ENCODE results near the gene MON1A.

MON1A gene

DNA sequence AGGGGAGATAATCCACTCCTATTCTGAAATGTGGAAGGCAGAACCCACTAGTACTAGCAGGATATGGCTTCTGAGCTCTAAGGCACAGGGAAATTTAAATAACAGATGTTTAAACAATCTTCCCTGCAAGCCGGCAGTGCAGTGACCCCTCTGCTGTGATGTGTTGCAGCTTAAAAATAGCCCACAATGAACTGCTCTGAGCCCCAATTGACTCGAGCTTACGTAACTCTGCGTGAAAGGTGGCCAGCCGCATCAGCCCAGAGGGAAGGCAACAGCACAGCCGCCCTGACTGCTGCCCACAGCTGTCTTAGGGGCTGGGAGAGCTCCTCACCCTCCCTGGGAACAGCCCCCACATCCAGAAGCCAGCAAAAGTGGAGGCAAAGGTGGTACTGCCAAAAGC lies 47.4 kb downstream of the MON1A start:
- no peak for DNase-seq

DNA sequence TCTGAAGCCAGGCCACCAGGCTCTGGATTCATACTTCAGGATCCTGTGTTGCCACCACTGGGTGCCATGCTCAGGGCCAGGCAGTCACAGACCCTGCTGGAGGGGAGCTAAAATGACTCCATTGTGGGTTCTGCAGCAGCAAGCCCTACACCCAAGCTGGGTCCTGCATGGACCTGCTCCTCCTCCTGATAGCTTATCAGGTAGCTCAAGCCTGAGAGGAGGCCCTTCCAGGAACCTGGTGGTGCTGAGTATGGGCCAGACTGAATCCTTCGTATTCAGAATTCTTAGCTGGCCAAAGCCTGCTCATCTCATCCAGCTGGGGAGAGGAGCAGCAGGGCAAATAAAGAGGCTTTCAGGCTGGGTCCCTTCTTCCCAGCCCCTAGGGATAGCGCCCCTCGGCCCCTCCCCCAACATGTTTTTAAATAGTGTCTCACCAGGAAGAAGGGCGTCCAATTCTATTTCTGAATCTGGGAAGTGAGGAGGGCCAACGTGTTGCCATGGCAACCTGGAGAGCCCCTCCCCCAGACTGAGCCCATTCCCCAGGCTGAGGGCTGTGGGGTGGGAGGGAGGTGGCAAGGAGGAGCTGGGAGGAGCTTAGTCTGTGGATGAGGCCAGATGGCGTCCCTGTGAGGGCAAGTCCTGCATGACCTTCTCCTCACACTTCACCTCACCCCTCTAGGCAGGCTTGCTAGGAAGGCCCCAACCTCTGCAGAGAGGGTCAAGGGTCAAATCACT lies 48.9 kb downstream of the MON1A start:
- DNase-seq, result no peak

DNA sequence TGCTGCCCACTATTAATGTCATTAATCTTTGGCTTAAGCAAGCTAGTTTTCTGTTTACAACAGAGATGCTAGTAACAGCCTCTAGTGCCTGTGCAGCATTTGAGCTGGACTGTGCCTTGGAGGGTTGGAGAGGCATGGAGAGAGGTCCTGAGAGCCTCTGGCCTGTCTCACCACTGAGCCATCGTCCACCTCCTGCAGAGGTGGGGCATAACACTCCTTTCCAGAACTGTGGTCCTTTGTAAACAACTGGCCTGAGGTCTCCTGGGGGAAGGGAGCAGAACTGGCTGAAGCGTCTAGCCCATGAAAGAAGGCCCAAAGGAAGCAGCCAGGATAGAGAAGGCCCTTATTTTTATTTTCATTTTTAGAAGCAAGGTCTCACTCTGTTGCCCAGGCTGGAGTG lies 49.9 kb downstream of the MON1A start:
- DNase-seq, result no peak

DNA sequence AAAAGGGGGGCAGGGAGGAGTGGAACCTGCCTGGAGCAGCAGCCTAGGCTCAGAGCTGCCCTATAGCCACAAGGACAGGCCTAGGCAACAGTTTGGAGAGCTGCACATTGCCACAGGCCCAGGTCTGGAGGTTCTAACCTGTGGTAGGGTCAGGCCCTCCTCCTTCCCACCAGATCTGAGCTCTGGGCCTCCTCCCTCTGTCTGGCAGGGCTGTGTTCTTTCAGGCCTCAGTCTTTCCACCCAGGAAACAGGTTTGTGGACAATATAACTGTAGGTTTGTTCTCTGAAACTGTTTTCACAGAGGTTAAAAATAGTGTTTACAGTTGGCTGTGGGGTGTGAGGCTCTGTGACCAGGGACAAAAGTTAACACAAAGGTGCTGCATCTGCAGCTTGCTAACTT lies 50.9 kb downstream of the MON1A start:
- no peak for DNase-seq

DNA sequence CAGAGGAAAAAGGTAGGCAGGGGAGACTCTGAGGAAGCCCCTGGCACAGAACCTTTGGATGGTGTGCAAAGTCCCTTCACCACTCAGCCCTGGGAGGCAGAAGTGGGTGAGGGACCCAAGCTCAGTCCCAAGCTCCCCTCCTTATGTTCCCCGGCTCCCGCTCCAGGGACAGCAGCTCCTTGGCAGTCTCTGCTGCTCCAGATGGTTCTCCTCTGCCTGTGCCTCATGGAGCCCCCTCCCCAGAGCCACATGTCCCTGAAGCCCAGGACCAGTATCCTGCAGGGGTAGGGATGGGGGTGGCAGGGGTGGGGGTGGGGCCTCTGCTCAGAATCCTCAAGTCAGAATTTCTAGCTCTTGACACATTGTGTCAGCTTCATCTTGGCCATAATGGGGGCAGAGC lies 51.9 kb downstream of the MON1A start:
- no peak for DNase-seq

DNA sequence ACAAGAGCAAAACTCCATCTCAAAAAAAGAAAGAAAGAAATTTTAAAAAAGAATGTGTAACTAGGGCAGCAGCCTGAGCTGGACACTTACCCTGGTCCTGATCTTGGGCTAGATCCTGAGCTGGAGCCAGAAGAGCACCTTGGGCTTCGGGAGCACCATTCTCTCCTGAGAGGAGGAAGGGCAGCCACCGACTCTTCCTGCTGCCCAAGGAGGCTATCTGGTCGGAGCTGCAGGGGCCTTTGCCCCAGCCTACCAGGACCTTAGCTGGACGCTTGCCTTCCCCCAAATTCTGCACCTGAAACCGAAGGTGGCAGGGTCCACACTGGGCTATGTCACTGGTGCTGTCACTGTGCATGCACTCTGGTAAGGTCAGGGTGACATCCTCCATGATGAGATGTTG lies 53.0 kb downstream of the MON1A start:
- DNase-seq, result no peak

DNA sequence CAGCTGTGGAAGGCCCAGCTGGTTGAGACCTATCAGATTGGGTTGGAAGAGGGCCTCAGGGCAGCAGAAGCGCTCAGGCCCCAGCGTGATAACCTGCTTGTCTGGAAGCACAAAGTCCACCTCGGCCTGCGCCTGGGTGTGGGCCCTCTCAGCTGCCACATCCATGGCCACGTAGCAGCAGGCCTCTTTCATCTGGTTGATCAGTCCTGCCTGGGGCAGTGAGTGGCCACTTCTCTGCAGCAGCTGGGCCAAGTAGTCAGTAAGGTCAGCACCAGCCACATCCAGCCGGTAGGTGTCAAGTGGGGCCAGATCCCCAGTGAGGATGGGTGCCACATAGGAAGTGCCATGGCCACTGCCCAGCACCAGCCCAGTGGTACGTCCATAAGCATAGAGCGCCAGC lies 56.0 kb downstream of the MON1A start:
- no peak for DNase-seq

DNA sequence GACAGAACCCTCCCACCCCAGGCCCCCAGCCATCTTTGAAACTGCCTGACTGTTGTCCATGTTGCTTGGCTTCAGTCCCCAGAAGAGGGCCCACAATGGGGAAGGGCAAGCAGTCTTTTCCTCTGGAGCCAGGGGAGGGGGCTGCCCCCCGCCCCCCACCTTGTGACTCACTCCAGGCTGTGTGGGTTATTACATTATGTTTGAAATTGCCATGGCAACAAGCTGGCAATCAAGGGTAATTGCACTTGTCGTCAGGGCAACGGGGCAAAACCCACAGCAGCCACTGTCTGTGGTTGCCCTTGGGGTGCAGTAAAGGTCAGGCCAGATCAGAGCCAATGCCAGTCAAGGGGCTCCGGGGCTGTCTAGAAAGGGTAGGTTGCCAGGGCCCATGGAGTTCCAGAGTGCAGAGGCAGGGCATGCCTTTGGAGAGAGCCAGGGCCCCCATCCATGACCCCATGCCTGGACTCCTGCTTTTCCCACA lies 56.8 kb downstream of the MON1A start:
- no peak for DNase-seq

DNA sequence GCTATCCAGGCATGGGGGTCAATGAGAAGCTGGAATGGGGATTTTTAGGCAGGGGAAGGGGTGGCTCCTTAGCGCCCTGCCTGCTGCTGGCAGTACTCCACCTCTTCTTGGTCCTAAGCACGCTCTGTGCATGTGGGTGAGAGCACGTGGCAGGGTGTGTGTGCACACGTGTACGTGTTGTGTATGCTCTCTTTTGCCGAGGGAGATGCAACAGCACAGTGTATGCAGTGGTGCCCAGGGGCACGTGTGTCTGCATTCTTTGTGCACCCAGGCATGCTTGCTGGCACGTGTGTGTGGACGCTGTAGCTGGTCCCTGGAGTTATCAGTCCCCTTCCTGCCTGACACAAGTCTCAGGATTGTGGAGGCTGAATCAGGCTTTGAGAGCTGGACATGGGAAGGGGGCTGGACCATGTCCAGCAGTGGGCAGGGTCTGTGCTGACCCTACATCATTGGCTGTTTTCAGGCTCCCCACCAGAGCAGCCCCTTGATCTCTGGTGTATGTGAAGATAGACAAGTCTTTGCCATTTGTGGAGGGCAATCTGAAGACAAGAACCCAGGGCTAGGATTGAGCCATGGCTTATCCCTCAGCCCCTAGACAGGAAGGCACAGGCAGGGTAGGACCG lies 58.0 kb downstream of the MON1A start:
- no peak for DNase-seq

DNA sequence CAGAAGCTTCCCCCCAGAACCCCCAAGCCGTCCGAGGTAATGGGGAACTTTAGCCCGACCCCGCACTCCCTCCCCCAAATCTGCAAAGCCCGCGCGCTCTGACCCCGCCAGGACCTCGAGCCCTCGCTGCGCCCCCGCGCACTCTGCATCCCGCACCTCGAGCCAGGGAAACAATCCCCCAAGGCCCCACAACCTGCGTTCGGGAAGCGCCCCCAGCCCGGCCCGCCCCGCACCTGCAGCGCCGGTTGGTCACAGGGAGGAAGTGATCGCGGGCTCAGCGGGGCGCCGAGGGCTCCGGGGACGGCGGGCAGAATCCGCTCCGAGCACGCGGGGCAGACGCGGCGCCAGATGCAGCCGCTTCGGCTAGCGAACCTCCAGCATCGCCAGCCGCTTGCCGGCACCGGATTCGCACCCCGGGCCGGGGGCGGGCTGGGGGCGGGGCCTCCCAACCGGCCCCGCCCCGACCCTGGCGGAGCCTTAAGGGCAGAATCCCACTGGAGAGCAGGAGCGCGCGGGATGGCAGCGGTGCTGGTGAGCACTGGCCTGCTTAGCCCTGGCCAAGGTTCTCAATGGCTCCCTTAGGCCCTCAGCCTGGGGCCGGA lies 60.0 kb downstream of the MON1A start, which contains the start of gene CAMKV:
Gene CAMKV, minus strand, starts transcription at position 382 of the 602 bp plus-strand sequence. CDS start 7,518 bp downstream, outside the sequence.
- DNase-seq, result no peak

DNA sequence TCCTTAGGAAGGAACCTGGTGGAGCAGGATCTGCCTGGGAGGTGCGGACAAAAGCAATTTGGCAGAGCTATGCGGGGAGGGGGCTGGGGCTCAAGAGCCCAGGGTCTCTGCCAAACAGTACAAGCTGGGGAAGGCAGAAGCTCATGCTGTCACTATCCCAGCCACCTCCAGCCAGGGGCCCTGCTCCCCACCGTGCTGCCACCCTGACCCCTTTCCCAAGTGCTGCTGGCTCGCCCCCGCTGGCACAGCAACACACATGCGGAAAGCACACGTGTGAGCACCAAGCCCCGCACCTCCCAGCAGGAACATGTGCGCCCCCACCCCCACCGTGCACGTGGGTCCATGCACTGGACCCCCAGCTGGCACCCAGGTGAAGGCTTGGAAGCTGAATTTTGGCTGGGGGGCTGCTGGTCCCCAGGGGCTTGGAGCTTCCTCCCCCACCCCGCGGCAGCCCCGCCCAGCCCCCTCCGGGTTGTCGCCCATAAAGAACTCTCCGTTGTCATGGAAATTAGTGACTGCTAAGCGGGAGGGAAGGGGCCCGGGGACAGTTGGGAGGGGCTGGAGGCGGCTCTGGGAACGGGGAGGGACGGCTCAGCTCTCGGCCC lies 60.6 kb downstream of the MON1A start:
- DNase-seq, result no peak

DNA sequence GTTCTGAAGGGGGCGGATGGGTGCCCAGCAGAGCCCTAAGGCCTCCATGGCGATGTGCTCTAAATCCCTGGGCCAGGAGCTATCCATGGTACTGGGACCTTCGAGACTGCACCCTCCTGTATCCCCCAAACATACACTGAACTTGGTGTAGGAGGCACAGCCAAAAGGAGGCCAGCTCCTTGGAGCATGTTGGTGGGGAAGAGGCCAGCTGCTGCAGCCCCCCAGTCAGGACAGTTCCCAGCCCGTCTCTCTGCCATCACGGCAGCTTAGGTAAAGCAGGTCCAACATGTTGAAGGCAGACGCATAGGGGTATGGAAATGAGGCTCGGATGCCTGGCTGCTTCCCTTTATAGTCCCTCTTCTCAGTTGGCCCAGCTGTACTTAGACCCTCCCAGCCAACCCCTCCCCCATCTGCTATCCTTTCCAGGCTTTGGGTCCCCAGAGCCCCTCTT lies 61.7 kb downstream of the MON1A start:
- no peak for DNase-seq

DNA sequence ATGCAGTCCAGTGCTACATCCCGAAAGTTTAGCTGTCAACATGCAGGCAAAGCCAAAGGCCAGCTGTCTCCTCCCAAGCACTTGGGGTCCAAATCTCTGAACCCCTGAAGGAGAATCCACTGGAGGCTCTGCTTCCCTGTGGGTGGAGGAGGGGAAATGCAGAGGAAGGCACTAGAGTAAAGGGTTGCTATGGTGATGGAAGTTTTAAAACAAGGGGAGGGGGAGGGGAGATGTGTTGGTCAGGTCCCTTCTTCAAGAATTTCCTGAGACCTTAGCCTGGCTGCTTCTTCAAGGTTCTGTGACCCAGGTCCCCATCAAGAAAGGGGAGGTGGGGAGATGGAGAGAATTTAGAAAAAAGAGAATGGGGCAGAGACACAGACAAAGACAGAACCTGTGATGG lies 62.2 kb downstream of the MON1A start:
- DNase-seq, result no peak

DNA sequence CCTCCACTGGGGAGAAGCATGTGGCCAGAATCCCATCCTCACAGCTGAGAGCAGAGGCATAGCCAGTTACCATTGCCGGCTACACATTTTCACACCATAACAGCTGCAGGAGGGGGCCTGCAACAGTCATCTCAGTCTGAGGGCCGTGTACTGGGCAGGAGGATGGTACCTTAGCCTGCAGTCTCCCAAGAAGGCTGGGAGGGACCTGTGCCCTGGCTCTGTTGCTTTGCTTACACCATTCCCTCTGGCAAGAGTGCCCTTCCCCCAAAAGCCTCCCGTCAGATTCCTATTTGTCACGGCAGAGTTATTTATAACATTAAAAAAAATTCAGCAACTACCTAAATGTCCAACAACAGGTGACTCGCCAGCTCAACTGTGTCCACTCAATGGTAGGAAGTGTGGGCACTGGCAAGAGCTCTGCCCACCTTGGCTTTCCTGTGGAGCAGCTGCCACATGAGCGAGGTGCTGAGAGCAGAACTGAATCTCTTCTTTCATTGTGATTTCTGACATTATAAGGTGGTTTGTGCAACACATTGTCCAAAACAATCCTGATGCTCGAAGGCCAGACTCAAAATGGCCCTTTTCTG lies 64.3 kb downstream of the MON1A start:
- no peak for DNase-seq

DNA sequence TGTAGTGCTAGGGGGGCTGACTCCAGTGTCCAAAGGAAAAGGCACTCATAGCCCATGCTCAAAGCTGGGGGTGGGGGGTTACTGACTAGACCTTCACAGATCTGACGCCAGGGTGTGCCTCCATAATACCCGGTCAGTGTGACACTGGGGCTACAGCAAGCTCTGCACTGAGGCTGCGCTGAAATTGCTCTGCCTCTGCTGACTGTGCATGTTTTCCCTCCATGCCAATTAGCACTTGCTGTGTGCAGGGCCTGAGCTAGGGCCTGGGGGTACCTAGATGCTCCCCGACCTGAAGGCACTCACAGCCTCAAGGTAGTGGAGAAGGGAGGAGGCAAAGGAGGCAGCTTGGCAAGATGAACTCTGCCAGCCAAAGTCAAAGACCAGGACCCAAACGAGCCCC lies 65.1 kb downstream of the MON1A start:
- DNase-seq, result no peak

DNA sequence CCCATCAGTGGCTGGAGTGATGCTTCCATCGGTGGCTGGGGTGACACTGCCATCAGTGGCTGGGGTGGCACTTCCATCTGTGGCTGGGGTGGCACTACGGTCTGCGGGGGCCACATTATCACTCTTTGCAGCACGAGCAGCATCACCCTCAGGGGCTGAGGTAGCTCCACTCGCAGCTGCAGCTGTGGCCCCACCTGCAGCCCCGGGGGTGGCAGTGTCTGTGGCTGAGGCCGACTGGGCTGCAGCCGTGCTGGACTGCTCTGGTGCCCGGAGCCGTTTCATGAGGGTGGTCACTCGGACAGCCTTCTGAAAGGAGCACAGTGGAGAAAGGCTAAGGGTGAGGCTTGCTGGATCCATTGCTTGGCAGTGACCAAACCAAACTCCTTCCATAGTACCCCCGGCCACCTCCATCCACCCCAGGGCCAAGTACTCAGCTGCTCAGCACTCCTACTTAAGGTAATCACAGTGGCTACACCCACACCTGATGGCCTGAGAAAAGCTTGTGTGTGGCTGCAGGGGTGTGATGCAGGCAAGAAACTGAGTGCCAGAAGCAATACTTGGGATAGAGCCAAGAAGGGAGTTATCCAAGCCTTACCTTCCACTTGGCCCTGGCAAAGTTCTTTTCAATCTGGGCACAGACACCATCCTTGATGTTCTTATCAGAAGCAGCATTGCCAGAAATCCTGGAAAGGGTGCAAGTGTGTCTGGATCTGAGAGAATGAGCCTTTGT lies 69.9 kb downstream of the MON1A start:
- no peak for DNase-seq

Data from NCI-H1105 (cell line).